Germinal center (tissue), 1 donor: Measurements from ENCODE around the gene SLC7A8.
"Not testable (repeated sequence)": the region's sequence is repeated elsewhere in the genome, so short reads cannot be mapped to it uniquely, and the experiment has no call there.

Experiments
- DNase-seq: peaks from one replicate; pipeline ENCODE4 v3.0.0; 2012; ENCODE audit warnings: mixed read lengths, low spot score

SLC7A8 gene

DNA sequence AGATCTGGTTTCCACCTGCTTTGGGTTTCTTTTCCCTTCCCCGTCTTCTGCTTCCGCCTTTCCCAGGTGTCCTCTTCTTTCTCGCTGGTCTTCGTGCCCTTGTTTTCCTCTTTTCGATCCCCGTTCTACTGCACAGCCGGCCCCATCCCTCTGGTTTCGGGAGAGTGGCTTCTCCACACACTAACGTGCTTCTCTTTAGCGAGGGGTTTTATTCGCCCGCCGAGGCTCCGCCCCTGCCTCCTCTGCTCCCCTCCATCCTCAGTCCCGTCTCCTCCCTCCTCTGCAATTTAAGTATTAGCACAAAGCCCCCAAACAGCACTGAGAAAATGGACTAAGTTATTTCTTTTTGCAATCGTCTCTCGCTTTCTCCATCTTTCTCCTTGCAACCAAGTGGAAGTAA, at the start of gene SLC7A8:
TSS of gene SLC7A8 (minus strand) at position 182 of the 400 bp plus-strand sequence. CDS start 746 bp downstream, outside the sequence.
- peak; percentile 52 for DNase-seq

- DNase-seq = not testable (repeated sequence)
Measured at GRCh38 chr14:23232241-23232808, 48.9 kb upstream of the SLC7A8 start.

GRCh38 chr14:23228812-23229211, 45.4 kb upstream of the SLC7A8 start:
- DNase-seq = no peak

GRCh38 chr14:23227566-23227965, 44.1 kb upstream of the SLC7A8 start:
- no peak for DNase-seq

DNA sequence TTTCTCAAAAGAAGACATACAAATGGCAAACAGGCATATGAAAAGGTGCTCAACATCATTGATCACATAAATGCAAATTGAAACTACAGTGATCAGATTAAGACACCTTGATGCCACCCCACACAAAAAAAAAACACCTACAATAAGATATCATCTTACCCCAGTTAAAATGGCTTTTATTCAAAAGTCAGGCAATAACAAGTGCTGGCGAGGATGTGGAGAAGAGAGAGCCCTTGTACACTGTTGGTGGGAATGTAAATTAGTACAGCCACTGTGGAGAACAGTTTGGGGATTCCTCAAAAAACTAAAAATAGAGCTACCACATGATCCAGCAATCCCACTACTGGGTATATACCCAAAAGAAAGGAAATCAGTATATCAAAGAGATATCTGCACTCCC, 41.5 kb upstream of the SLC7A8 start:
- DNase-seq = not testable (repeated sequence)

DNA sequence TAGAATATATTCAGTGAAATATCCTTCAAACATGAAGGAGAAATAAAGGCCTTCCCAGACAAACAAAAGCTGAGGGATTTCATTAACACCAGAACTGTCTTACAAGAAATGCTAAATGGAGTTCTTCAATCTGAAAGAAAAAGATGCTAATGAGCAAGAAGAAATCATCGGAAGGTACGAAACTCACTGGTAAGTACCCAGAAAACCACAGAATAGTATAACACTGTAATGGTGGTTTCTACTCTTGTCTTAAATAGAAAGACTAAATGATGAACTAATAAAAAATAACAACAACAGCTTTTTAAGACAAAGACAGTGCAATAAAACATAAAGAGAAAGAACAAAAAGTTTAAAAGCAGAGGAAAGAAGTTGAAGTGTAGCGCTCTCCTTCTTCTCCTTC, 35.6 kb upstream of the SLC7A8 start:
- no peak for DNase-seq

DNA sequence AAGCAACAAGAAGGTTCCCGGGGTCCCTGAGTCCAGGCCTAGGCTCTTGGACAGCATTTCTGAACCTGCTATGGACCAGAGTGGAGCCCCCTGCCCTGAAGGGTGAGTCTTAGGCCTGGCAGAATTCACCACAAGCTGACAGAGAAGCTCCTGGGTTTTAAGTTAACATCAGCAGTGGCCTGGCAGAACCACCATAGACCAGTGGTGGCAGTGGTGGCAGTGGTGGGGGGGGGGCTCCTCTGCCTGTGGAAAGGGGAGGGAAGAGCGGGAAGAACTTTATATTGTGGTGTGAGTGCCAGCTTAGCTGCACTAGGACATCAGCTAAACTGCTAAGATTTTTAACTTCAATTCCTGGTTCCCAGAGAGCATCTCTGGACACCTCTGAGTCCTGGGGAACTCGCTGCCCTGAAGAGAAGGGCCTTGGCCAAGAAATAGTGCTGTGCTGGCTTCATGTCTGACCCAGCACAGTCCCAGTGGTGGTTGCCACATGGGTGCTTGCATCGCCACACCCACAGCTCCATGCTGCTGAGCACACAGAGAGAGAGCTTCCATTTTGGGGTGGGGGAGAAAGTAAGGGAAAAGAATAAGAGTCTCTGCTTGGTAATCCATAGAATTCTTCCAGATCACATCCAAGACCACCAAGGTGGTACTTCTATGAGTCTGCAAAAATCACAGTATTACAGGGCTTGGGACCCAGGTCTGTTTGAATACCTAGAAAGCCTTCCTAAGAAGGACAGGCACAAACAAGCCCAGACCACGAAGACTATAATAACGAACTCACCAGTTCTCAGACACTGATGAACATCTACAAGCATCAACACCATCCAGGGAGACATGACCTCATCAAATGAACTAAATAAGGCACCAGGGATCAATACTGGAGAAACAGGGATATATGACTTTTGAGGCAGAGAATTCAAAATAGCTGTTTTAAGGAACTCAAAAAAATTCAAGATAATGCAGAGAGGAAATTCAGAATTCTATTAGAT, 33.9 kb upstream of the SLC7A8 start:
- no peak for DNase-seq

GRCh38 chr14:23215421-23215820, 32.0 kb upstream of the SLC7A8 start:
- DNase-seq = no peak

GRCh38 chr14:23209651-23210423, 26.4 kb upstream of the SLC7A8 start:
- DNase-seq = no peak

DNA sequence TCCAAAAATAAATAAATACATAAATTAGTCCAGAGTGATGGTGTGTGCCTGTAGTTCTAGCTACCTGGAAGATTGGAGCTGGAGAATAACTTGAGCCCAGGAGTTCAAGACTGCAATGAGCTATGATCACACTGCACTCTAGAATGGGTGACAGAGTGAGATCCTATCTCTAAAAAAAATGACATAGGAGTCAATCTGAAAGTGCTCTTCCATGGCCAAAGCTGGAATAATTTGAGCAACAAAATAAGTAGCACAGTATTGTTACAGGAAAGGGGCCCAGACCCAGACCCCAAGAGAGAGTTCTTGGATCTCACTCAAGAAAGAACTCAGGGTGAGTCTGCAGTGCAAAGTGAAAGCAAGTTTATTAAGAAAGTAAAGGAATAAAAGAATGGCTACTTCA, 24.9 kb upstream of the SLC7A8 start:
- no peak for DNase-seq

- no peak for DNase-seq
Measured at GRCh38 chr14:23207146-23207540, 23.7 kb upstream of the SLC7A8 start.

DNA sequence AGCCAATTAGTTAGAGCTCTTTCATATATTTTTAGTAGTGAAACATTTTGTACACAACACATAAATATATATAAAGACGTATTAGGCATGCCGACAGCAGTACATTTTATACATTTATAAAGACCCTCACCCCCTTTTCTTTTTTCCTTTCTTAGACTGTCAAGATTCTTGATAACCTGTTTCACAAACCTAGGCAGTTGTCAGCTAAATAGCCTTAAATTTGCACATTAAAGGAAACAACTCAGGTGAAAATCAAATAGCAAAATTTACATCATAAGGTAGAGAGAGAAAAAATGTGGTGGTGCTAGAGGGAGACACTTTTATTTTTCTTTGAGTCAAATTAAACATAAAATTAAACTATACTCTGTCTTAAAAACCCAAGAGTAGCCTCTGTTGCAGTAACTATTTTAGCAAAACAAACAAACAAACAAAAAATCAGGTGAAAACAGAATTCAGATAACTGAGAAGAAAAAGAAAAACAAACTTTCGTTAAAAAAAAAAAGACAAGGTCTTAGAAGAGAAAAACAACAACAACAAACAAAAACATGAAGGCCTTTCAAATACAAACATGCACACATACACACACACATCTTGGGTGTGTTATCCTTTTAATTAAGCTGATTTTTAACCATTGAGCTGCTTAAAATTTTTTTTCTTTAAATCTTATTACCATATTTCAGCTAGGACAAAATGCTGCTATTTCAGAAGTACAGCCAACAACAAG, 23.1 kb upstream of the SLC7A8 start:
- no peak for DNase-seq

DNA sequence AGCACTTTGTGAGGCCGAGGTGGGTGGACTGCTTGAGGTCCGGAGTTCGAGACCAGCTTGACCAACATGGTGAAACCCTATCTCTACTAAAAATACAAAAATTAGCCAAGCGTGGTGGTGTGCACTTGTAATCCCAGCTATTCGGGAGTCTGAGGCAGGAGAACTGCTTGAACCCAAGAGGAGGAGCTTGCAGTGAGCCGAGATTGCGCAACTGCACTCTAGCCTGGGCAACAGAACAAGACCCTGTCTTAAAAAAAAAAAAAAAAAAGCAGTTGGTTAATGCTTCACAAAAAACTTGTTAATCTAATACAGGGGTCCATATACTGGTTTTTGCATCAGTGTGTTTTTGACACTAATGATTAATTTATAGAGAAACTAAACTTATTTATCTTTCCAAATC, 18.5 kb upstream of the SLC7A8 start:
- DNase-seq = no peak

- DNase-seq = not testable (repeated sequence)
Measured at GRCh38 chr14:23199141-23199540, 15.7 kb upstream of the SLC7A8 start.

DNA sequence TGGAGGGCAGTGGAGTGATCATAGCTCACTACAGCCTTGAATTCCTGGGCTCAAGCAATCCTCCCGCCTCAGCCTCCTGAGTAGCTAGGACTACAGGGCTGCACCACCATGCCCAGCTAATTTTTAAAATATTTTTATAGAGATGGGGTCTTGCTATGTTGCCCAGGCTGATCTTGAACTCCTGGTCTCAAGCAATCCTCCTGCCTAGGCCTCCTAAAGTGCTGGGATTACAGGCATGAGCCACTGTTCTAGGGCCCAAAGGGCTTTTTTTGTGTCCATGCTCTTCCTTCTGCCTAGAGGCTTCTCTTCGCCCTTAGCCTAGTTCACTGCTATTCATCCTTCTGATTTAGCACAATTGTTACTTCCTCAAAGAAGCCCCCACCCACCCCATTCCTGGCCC, 13.0 kb upstream of the SLC7A8 start:
- DNase-seq = not testable (repeated sequence)

GRCh38 chr14:23195552-23196101, 12.2 kb upstream of the SLC7A8 start:
- DNase-seq = no peak

DNA sequence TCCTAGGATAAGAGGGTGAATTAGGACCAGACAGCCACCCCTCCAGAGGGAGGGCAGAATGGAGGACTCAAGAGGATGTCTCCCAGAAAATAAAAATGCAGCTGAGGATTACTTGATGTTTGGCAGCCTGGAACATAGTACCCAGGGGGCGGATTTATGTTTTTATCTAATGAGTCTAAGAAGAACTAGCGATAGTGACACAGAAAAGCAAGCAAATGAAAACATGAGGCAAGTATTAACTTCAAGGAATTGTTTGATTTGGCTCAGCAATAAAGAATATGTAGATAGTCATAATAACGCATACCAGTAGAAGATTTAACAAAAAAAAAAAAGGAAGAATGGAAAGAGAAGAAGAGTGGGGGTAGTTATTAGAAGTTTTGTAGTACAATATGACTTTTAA, 10.0 kb upstream of the SLC7A8 start:
- DNase-seq = no peak

GRCh38 chr14:23187925-23188324, 4.5 kb upstream of the SLC7A8 start:
- DNase-seq = no peak

- peak; percentile 53 for DNase-seq
Measured at GRCh38 chr14:23186913-23187654, 3.6 kb upstream of the SLC7A8 start.

- DNase-seq = no peak
Measured at GRCh38 chr14:23185063-23185462, 1.6 kb upstream of the SLC7A8 start.

- DNase-seq = no peak
Measured at GRCh38 chr14:23183158-23183470, 346 bp downstream of the SLC7A8 start.
